Fibroblast of pulmonary artery (primary cell): ENCODE measurements around the gene TMCC1.
"Not testable (repeated sequence)": the region's sequence is repeated elsewhere in the genome, so short reads cannot be mapped to it uniquely, and the experiment has no call there.

Experiments
- DNase-seq: peaks from one replicate; pipeline ENCODE4 v3.0.0-alpha.2; 2010; ENCODE audit warnings: low read depth
- H3K4me3 ChIP-seq: replicated peaks from 2 replicates; pipeline ENCODE4 v1.5.1; 2011; ENCODE audit warnings: low read depth, mild to moderate bottlenecking, control low read depth, low read length, moderate library complexity
- CTCF ChIP-seq: IDR thresholded peaks from 2 replicates; pipeline ENCODE4 v1.5.1; 2011; ENCODE audit warnings: mild to moderate bottlenecking, control low read depth, low read length, inconsistent platforms; ENCODE audit errors: missing control alignments

Gene TMCC1

GRCh38 chr3:129919357-129919756, 25.8 kb upstream of the TMCC1 start:
- TF ChIP-seq CTCF, result no peak
- no peak overlapping the region for H3K4me3 ChIP-seq
- DNase-seq, result no peak

GRCh38 chr3:129918461-129918860, 24.9 kb upstream of the TMCC1 start:
- no peak for DNase-seq
- TF ChIP-seq CTCF, result no peak
- H3K4me3 ChIP-seq, result no peak overlapping the region

- no peak for TF ChIP-seq CTCF
- DNase-seq, result no peak
- no peak overlapping the region for H3K4me3 ChIP-seq
These were observed 24.0 kb upstream of the TMCC1 start for GRCh38 chr3:129917423-129918007.

- no peak for DNase-seq
- no peak overlapping the region for H3K4me3 ChIP-seq
- TF ChIP-seq CTCF, result no peak
These were observed 20.1 kb upstream of the TMCC1 start for GRCh38 chr3:129913618-129914017.

GRCh38 chr3:129911261-129911861, 17.9 kb upstream of the TMCC1 start:
- H3K4me3 ChIP-seq, result no peak overlapping the region
- no peak for TF ChIP-seq CTCF
- no peak for DNase-seq

- not testable (repeated sequence) for H3K4me3 ChIP-seq, DNase-seq
These were observed 15.7 kb upstream of the TMCC1 start for GRCh38 chr3:129909235-129909634.

- H3K4me3 ChIP-seq, result no peak overlapping the region
- DNase-seq, result no peak
- TF ChIP-seq CTCF, result no peak
These were observed 14.9 kb upstream of the TMCC1 start for GRCh38 chr3:129908417-129908816.

GRCh38 chr3:129901272-129901671, 7.8 kb upstream of the TMCC1 start:
- not testable (repeated sequence) for H3K4me3 ChIP-seq, DNase-seq
